CD4-positive, CD25-positive, alpha-beta regulatory T cell (primary cell): ENCODE data around the gene GARRE1. TPM values are rescaled to one million over a fixed set of nuclear protein-coding genes. Genes with fewer than 3 reads are reported as not detected.

ENCODE experiments used
- ATAC-seq, 2 donors: fragments of 150-1000 bp; cut with Tn5 transposase; one replicate each; pipeline ENCODE4 v1.10.0; 2021; ENCODE audit warnings: low read depth in 2 of 2, moderate number of reproducible peaks in 2 of 2, moderate library complexity in 1 of 2
- DNase-seq, 3 donors: peaks; one replicate each; pipeline versions ENCODE4 v3.0.0 to v3.0.0-alpha.2; 2012 to 2022; ENCODE audit warnings: mixed read lengths in 1 of 3
- H3K27ac ChIP-seq: one replicate; pipeline ENCODE4 v1.7.0; 2013; ENCODE audit warnings: mild to moderate bottlenecking, low read length; ENCODE audit not compliant: insufficient read depth, poor library complexity, severe bottlenecking
- H3K27me3 ChIP-seq: one replicate; pipeline ENCODE4 v1.7.0; 2013; ENCODE audit warnings: low read length; ENCODE audit not compliant: control insufficient read depth, insufficient read depth
- H3K36me3 ChIP-seq: one replicate; pipeline ENCODE4 v1.7.0; 2013; ENCODE audit warnings: mild to moderate bottlenecking, low read length, moderate library complexity; ENCODE audit not compliant: control insufficient read depth, insufficient read depth
- H3K4me1 ChIP-seq: 2 replicates; pipeline ENCODE4 v1.7.0; 2013; ENCODE audit warnings: mild to moderate bottlenecking, low read length; ENCODE audit not compliant: insufficient read depth, control insufficient read depth, poor library complexity, severe bottlenecking
- H3K4me3 ChIP-seq: one replicate; pipeline ENCODE4 v1.7.0; 2013; ENCODE audit warnings: low read depth, mild to moderate bottlenecking, low read length, moderate library complexity
- H3K9me3 ChIP-seq, 2 experiments: 1 replicate in 1 of 2; 2 replicates in 1 of 2; pipeline ENCODE4 v1.7.0; 2013; ENCODE audit warnings: low read length in 2 of 2, mild to moderate bottlenecking in 1 of 2, moderate library complexity in 1 of 2; ENCODE audit not compliant: control insufficient read depth in 2 of 2
- H3K27ac Mint-ChIP-seq, 3 donors: one replicate each; pipeline ENCODE4 v1.8.0; 2020 to 2022; ENCODE audit warnings: mild to moderate bottlenecking in 3 of 3, mixed read lengths in 3 of 3, moderate library complexity in 2 of 3
- H3K27me3 Mint-ChIP-seq: one replicate; pipeline ENCODE4 v1.8.0; 2022; ENCODE audit warnings: mild to moderate bottlenecking, mixed read lengths
- H3K36me3 Mint-ChIP-seq: one replicate; pipeline ENCODE4 v1.8.0; 2020; ENCODE audit warnings: mixed read lengths
- H3K4me1 Mint-ChIP-seq, 4 donors: one replicate each; pipeline ENCODE4 v1.8.0; 2020 to 2022; ENCODE audit warnings: mixed read lengths in 4 of 4, mild to moderate bottlenecking in 1 of 4
- H3K4me3 Mint-ChIP-seq, 4 donors: one replicate each; pipeline ENCODE4 v1.8.0; 2020 to 2022; ENCODE audit warnings: mild to moderate bottlenecking in 4 of 4, mixed read lengths in 4 of 4, moderate library complexity in 3 of 4
- H3K9me3 Mint-ChIP-seq, 7 donors: one replicate each; pipeline ENCODE4 v1.8.0; 2020 to 2022; ENCODE audit warnings: mixed read lengths in 7 of 7, mild to moderate bottlenecking in 3 of 7, moderate library complexity in 2 of 7
- polyA plus RNA-seq, 4 donors: library from polyadenylated mRNA; unstranded; fragments of 300-500 nt; fragmentation: Illumina TruSeq; gene quantifications; one replicate each; pipeline ENCODE4 v1.2.3, GENCODE V29; 2021
- total RNA-seq: library from RNA; stranded (reverse); gene quantifications from one replicate; pipeline ENCODE4 v1.2.3, GENCODE V29; 2022

Gene GARRE1
- total and polyA plus RNA-seq, 5 donors from 2014 or later, result 3.2 to 47.4 (median 5.1) TPM

GRCh38 chr19:34300962-34301361 lies 46.6 kb downstream of the GARRE1 start:
- H3K27me3 ChIP-seq, result no peaks in the 10 kb centered on the region
- no peak overlapping the region for H3K27ac ChIP-seq
- H3K4me1 ChIP-seq, result no peaks in the 10 kb centered on the region
- H3K4me3 Mint-ChIP-seq, result no peak overlapping the region
- peaks cover 4 to 26% (median 11%) of the 10 kb centered on the region in 4 donors for H3K4me1 Mint-ChIP-seq
- H3K27me3 Mint-ChIP-seq, result no peaks in the 10 kb centered on the region
- H3K4me3 ChIP-seq, result no peak overlapping the region
- no peaks in the 10 kb centered on the region for H3K9me3 ChIP-seq
- H3K36me3 ChIP-seq, result peaks cover 42% of the 10 kb centered on the region
- DNase-seq (no peak), ATAC-seq (no peak)
- no peaks in the 10 kb centered on the region for H3K9me3 Mint-ChIP-seq
- H3K27ac Mint-ChIP-seq, result peak overlapping the region in 2 of 3 donors; percentile 23 to 66
- peaks cover 22% of the 10 kb centered on the region for H3K36me3 Mint-ChIP-seq

Other genes with a start within 250 kb of the GARRE1 start
- gene LSM14A, start 82.0 kb upstream of the GARRE1 start, total RNA-seq, result 162 TPM
- 100 to 1,000 TPM; 133 to 175 (median 147) TPM for gene LSM14A, start 82.0 kb upstream of the GARRE1 start, polyA plus RNA-seq
- 116 TPM for gene GPI, start 110.6 kb downstream of the GARRE1 start, total RNA-seq
- 100 to 1,000 TPM; 141 to 148 (median 144) TPM for gene GPI, start 110.6 kb downstream of the GARRE1 start, polyA plus RNA-seq
- 9.0 TPM for gene PDCD2L, start 149.8 kb downstream of the GARRE1 start, total RNA-seq
- 10 to 100 TPM; 17.8 to 24.4 (median 22.1) TPM for gene PDCD2L, start 149.8 kb downstream of the GARRE1 start, polyA plus RNA-seq
- gene UBA2, start 173.8 kb downstream of the GARRE1 start, total RNA-seq, result 70.3 TPM
- 10 to 100 TPM; 72.1 to 93.0 (median 82.7) TPM for gene UBA2, start 173.8 kb downstream of the GARRE1 start, polyA plus RNA-seq
- 0.27 TPM for gene WTIP, start 227.2 kb downstream of the GARRE1 start, total RNA-seq
- gene WTIP, start 227.2 kb downstream of the GARRE1 start, polyA plus RNA-seq, result not detected